HCT116 (cell line): Measurements from ENCODE around the gene CCSER1. TPM values are rescaled to one million over a fixed set of nuclear protein-coding genes. Genes with fewer than 3 reads are reported as not detected.

ENCODE experiments used
- ATAC-seq: fragments of 200-7000 bp; cut with Tn5 transposase; 2 replicates; pipeline ENCODE4 v1.9.1; 2020; ENCODE audit warnings: mild to moderate bottlenecking, moderate library complexity
- BruUV-seq: library from RNA; stranded (reverse); fragments of 400-500 nt; replicated peaks from 2 replicates; lab custom pipeline; 2021; lab: Mats Ljungman, UMichigan
- CTCF ChIA-PET: fragments of 300-600 bp; sonication (Branson Sonifier 250); formaldehyde crosslinking; loops from one replicate; lab custom pipeline; 2021; ENCODE audit warnings: antibody characterized with exemption; lab: Charles Lee
- POLR2A ChIA-PET: fragments of 300-600, 350-600 bp; sonication (Branson Sonifier 250); formaldehyde crosslinking; loops from one replicate; lab custom pipeline; 2021; ENCODE audit warnings: antibody characterized with exemption; lab: Charles Lee
- RAD21 ChIA-PET, 2 experiments: fragments of 300-600 bp; sonication (Branson Sonifier 250); formaldehyde crosslinking; loops; one replicate each; lab custom pipeline; 2023; ENCODE audit warnings: low total read pairs in 2 of 2; ENCODE audit not compliant: uncharacterized antibody in 2 of 2, unreplicated experiment in 2 of 2, low non-redundant PET in 1 of 2; lab: Charles Lee
- DNase-seq: peaks from one replicate; pipeline ENCODE4 v3.0.0-alpha.2; 2010; ENCODE audit warnings: low read depth, low spot score
- H2AFZ ChIP-seq: fragments of 200-600 bp; shearing (Covaris generic), sonication (generic); 2 replicates; pipeline ENCODE4 v1.6.1; 2017; ENCODE audit warnings: low read depth, mixed run types, mixed read lengths, antibody characterized with exemption, low read length; ENCODE audit not compliant: poor library complexity, severe bottlenecking
- H3K27ac ChIP-seq: 2 replicates; pipeline ENCODE4 v1.5.1; 2012; ENCODE audit warnings: low read depth, low read length
- H3K27me3 ChIP-seq: fragments of 200-600 bp; sonication (generic); 2 replicates; pipeline ENCODE4 v1.6.1; 2016; ENCODE audit warnings: mixed run types, low read length, mixed read lengths; ENCODE audit not compliant: insufficient read depth
- H3K36me3 ChIP-seq, 2 experiments: fragments of 200-500 bp in 1 of 2; fragments of 200-600 bp in 1 of 2; sonication (Bioruptor generic) in 1 of 2; sonication (generic) in 1 of 2; 2 replicates each; pipeline versions ENCODE4 v1.5.1 to v1.6.1; 2014 to 2016; ENCODE audit warnings: low read length in 2 of 2, inconsistent platforms in 1 of 2, mixed read lengths in 1 of 2, mixed run types in 1 of 2; ENCODE audit not compliant: insufficient read depth in 2 of 2, control insufficient read depth in 1 of 2
- H3K4me1 ChIP-seq, 2 experiments: fragments of 200-600 bp in 1 of 2; sonication (generic) in 1 of 2; 2 replicates each; pipeline versions ENCODE4 v1.5.1 to v1.6.1; 2012 to 2017; ENCODE audit warnings: low read length in 2 of 2, inconsistent platforms in 1 of 2, mild to moderate bottlenecking in 1 of 2, mixed read lengths in 1 of 2, mixed run types in 1 of 2, moderate library complexity in 1 of 2; ENCODE audit not compliant: insufficient read depth in 2 of 2, control insufficient read depth in 1 of 2
- H3K4me2 ChIP-seq: fragments of 200-600 bp; sonication (generic); 2 replicates; pipeline ENCODE4 v1.6.1; 2017; ENCODE audit warnings: mixed run types, low read length, mixed read lengths
- H3K4me3 ChIP-seq, 2 experiments: fragments of 200-600 bp in 1 of 2; sonication (generic) in 1 of 2; replicated peaks in 1 of 2; 2 replicates each; pipeline ENCODE4 v1.5.1; 2011 to 2016; ENCODE audit warnings: low read length in 2 of 2, control low read depth in 1 of 2, low read depth in 1 of 2, mild to moderate bottlenecking in 1 of 2, mixed read lengths in 1 of 2, mixed run types in 1 of 2
- H3K79me2 ChIP-seq: fragments of 200-600 bp; sonication (generic); 2 replicates; pipeline ENCODE4 v1.6.1; 2017; ENCODE audit warnings: mild to moderate bottlenecking, mixed run types, low read length, moderate library complexity, mixed read lengths; ENCODE audit not compliant: insufficient read depth
- H3K9ac ChIP-seq: fragments of 200-600 bp; sonication (generic); 2 replicates; pipeline ENCODE4 v1.6.1; 2016; ENCODE audit warnings: low read length, mixed read lengths
- H3K9me2 ChIP-seq: fragments of 200-600 bp; sonication (generic), shearing (Covaris generic); 2 replicates; pipeline ENCODE4 v1.6.1; 2017; ENCODE audit warnings: mixed run types, mild to moderate bottlenecking, moderate library complexity; ENCODE audit not compliant: insufficient read depth
- H3K9me3 ChIP-seq, 2 experiments: fragments of 200-500 bp in 1 of 2; fragments of 200-600 bp in 1 of 2; sonication (Bioruptor generic) in 1 of 2; sonication (generic) in 1 of 2; 2 replicates each; pipeline ENCODE4 v1.6.1; 2014 to 2017; ENCODE audit warnings: low read length in 2 of 2, mixed read lengths in 2 of 2, inconsistent platforms in 1 of 2, low read depth in 1 of 2, mild to moderate bottlenecking in 1 of 2, mixed run types in 1 of 2, moderate library complexity in 1 of 2; ENCODE audit not compliant: control insufficient read depth in 1 of 2, insufficient read depth in 1 of 2
- H4K20me1 ChIP-seq: fragments of 200-600 bp; sonication (generic), shearing (Covaris generic); 2 replicates; pipeline ENCODE4 v1.6.1; 2017; ENCODE audit warnings: mixed run types, mild to moderate bottlenecking, moderate library complexity; ENCODE audit not compliant: insufficient read depth
- ATF3 ChIP-seq: IDR thresholded peaks from 2 replicates; pipeline ENCODE4 v1.6.1; 2012
- CBX3 ChIP-seq: IDR thresholded peaks from 2 replicates; pipeline ENCODE4 v1.6.1; 2012; ENCODE audit warnings: low read depth
- EGR1 ChIP-seq: IDR thresholded peaks from 2 replicates; pipeline ENCODE4 v1.6.1; 2012; ENCODE audit warnings: low read depth
- ELF1 ChIP-seq: IDR thresholded peaks from 2 replicates; pipeline ENCODE4 v1.6.1; 2012; ENCODE audit warnings: low read depth, borderline replicate concordance
- EZH2 ChIP-seq: fragments of 200-600 bp; sonication (generic); IDR thresholded peaks from 2 replicates; pipeline ENCODE4 v1.6.1; 2017; ENCODE audit warnings: antibody characterized with exemption, mixed run types
- EZH2phosphoT487 ChIP-seq: fragments of 200-600 bp; IDR thresholded peaks from 2 replicates; pipeline ENCODE4 v1.6.1; 2018; ENCODE audit warnings: antibody characterized with exemption, borderline replicate concordance
- FOSL1 ChIP-seq: IDR thresholded peaks from 2 replicates; pipeline ENCODE4 v1.6.1; 2012; ENCODE audit warnings: low read depth
- MAX ChIP-seq: IDR thresholded peaks from 2 replicates; pipeline ENCODE4 v1.6.1; 2012
- POLR2AphosphoS5 ChIP-seq: IDR thresholded peaks from 2 replicates; pipeline ENCODE4 v1.6.1; 2011; ENCODE audit warnings: mild to moderate bottlenecking, low read depth, low read length, moderate library complexity
- RAD21 ChIP-seq: IDR thresholded peaks from 2 replicates; pipeline ENCODE4 v1.6.1; 2012; ENCODE audit warnings: low read depth, mild to moderate bottlenecking
- REST ChIP-seq: IDR thresholded peaks from 2 replicates; pipeline ENCODE4 v1.6.1; 2012; ENCODE audit warnings: low read depth
- SIN3A ChIP-seq: IDR thresholded peaks from 2 replicates; pipeline ENCODE4 v1.6.1; 2012; ENCODE audit warnings: low read depth
- SP1 ChIP-seq: IDR thresholded peaks from 2 replicates; pipeline ENCODE4 v1.6.1; 2012; ENCODE audit warnings: low read depth
- SRF ChIP-seq: IDR thresholded peaks from 2 replicates; pipeline ENCODE4 v1.6.1; 2012; ENCODE audit warnings: low read depth
- ZFX ChIP-seq: fragments of 450-650 bp; IDR thresholded peaks from 2 replicates; pipeline ENCODE4 v1.6.1; 2017
- ZNF274 ChIP-seq: fragments of 200-500 bp; sonication (Bioruptor generic); IDR thresholded peaks from 2 replicates; pipeline ENCODE4 v1.6.1; 2014; ENCODE audit warnings: mild to moderate bottlenecking, low read depth, low read length, inconsistent platforms
- intact Hi-C: fragments of 100-400 bp; cut with micrococcal nuclease; formaldehyde crosslinking; loops from 2 replicates; pipeline ENCODE4 v1.10.0; 2022
- total RNA-seq: library from RNA; stranded (reverse); gene quantifications from one replicate; pipeline ENCODE4 v1.2.1, GENCODE V29; 2021; ENCODE audit not compliant: unreplicated experiment
- TF ChIP-seq, protein P1 (sequence below), 3 experiments: fragments of 200-600 bp in 1 of 3; sonication (generic) in 1 of 3; IDR thresholded peaks in 2 of 3; conservative IDR thresholded peaks in 1 of 3; 2 replicates each; pipeline ENCODE4 v1.5.1; 2012 to 2017; ENCODE audit warnings: low read depth in 2 of 3, low read length in 2 of 3, antibody characterized with exemption in 1 of 3, borderline replicate concordance in 1 of 3, control low read depth in 1 of 3, mild to moderate bottlenecking in 1 of 3, mixed read lengths in 1 of 3, mixed run types in 1 of 3, moderate library complexity in 1 of 3; ENCODE audit not compliant: insufficient read depth in 1 of 3

Gene CCSER1
- total RNA-seq, 1 experiment from 2014 or later: 6.7 TPM

GRCh38 chr4:90103991-90104390 is 23.2 kb upstream of the CCSER1 start:
- BruUV-seq: no TSS peak
- ATAC-seq (no peak), DNase-seq (no peak)
- Histone ChIP-seq H3K27me3 (no peaks in the 10 kb centered on the region), H3K27ac (no peak overlapping the region), H3K4me2 (no peak overlapping the region), H3K79me2 (no peaks in the 10 kb centered on the region), H3K9ac (no peak overlapping the region), H3K36me3 (no peaks in the 10 kb centered on the region), H4K20me1 (no peaks in the 10 kb centered on the region), H3K9me2 (no peaks in the 10 kb centered on the region), H3K4me1 (peaks cover 0 to 4% of the 10 kb centered on the region in 2 experiments; a peak in 1 of 4 replicates), H3K9me3 (no peaks in the 10 kb centered on the region), H3K4me3 (no peak overlapping the region), H2AFZ (no peak overlapping the region)
- TF ChIP-seq REST: no peak
- TF ChIP-seq SP1: no peak
- no peak for TF ChIP-seq SIN3A
- RAD21 ChIA-PET: no interaction called here
- intact Hi-C loops: no loop called here
- POLR2A ChIA-PET: no interaction called here
- CTCF ChIA-PET: no interaction called here

- Histone ChIP-seq H2AFZ (no peak overlapping the region), H3K27ac (no peak overlapping the region), H3K4me1 (no peaks in the 10 kb centered on the region), H3K4me2 (no peak overlapping the region), H3K9me2 (no peaks in the 10 kb centered on the region), H3K9ac (no peak overlapping the region), H4K20me1 (no peaks in the 10 kb centered on the region), H3K4me3 (no peak overlapping the region), H3K27me3 (no peaks in the 10 kb centered on the region), H3K9me3 (no peaks in the 10 kb centered on the region), H3K36me3 (no peaks in the 10 kb centered on the region), H3K79me2 (no peaks in the 10 kb centered on the region)
- ChIA-PET CTCF (interaction anchor here (2.3 kb wide), 1 partner anchor 75 kb away, joined by 5 read pairs; no protein-coding TSS in a partner anchor), RAD21 (no interaction called here), POLR2A (no interaction called here)
- no TSS peak for BruUV-seq
- no peak for DNase-seq
- ATAC-seq: no peak
- intact Hi-C loops: no loop called here
- TF ChIP-seq ATF3 (no peak), MAX (no peak), EZH2 (no peak), ZNF274 (no peak), CBX3 (no peak), ZFX (no peak), POLR2AphosphoS5 (no peak), FOSL1 (no peak), EGR1 (no peak), EZH2phosphoT487 (no peak), RAD21 (no peak), SRF (no peak), ELF1 (no peak)
- TF ChIP-seq, protein P1, sequence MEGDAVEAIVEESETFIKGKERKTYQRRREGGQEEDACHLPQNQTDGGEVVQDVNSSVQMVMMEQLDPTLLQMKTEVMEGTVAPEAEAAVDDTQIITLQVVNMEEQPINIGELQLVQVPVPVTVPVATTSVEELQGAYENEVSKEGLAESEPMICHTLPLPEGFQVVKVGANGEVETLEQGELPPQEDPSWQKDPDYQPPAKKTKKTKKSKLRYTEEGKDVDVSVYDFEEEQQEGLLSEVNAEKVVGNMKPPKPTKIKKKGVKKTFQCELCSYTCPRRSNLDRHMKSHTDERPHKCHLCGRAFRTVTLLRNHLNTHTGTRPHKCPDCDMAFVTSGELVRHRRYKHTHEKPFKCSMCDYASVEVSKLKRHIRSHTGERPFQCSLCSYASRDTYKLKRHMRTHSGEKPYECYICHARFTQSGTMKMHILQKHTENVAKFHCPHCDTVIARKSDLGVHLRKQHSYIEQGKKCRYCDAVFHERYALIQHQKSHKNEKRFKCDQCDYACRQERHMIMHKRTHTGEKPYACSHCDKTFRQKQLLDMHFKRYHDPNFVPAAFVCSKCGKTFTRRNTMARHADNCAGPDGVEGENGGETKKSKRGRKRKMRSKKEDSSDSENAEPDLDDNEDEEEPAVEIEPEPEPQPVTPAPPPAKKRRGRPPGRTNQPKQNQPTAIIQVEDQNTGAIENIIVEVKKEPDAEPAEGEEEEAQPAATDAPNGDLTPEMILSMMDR (IDR thresholded peaks at IDR 0.05 in 2 of 3, conservative IDR thresholded peaks at IDR 0.05 in 1 of 3; ENCODE audit: borderline replicate concordance in 1 of 3, insufficient read depth in 1 of 3, low read depth in 2 of 3, low read length in 2 of 3): no peak
Observed at GRCh38 chr4:90105274-90105673, 21.9 kb upstream of the CCSER1 start.
